Measurements from ENCODE around the gene CPZ.

DNA sequence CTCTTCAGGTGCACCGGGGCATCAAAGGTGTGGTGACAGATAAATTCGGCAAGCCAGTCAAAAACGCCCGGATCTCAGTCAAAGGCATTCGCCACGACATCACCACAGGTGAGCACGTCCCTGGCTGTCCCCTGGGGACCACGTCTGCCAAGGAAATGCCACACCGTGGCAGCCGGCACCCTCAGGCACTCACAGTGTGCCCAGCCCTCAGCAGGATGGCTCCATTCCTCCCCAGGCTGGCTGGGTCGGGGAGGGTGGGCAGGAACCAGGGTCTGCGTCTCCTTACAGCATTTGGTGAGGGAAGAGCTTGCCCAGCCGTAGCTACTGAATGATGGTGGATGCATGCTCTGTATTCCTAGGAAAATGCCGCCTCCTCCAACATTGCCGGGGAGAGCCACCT, 25.9 kb downstream of the CPZ start:
- TF ChIP-seq, protein P1, sequence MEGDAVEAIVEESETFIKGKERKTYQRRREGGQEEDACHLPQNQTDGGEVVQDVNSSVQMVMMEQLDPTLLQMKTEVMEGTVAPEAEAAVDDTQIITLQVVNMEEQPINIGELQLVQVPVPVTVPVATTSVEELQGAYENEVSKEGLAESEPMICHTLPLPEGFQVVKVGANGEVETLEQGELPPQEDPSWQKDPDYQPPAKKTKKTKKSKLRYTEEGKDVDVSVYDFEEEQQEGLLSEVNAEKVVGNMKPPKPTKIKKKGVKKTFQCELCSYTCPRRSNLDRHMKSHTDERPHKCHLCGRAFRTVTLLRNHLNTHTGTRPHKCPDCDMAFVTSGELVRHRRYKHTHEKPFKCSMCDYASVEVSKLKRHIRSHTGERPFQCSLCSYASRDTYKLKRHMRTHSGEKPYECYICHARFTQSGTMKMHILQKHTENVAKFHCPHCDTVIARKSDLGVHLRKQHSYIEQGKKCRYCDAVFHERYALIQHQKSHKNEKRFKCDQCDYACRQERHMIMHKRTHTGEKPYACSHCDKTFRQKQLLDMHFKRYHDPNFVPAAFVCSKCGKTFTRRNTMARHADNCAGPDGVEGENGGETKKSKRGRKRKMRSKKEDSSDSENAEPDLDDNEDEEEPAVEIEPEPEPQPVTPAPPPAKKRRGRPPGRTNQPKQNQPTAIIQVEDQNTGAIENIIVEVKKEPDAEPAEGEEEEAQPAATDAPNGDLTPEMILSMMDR (IDR thresholded peaks at IDR 0.05; ENCODE audit: low read length) = no peak
- TF ChIP-seq EZH2phosphoT487 (IDR thresholded peaks at IDR 0.05; ENCODE audit: low read length) = no peak
- TF ChIP-seq EZH2 (optimal IDR thresholded peaks at IDR 0.05; ENCODE audit: low read depth, low read length) = no peak
